HAP-1 (cell line): Measurements from ENCODE around the gene CAP2.

Source experiments
- DNase-seq, 2 experiments: peaks; one replicate each; pipeline ENCODE4 v3.0.0-alpha.2; 2016 to 2020; ENCODE audit warnings: low spot score in 2 of 2
- H3K27me3 ChIP-seq: fragments of 250-450 bp; sonication (Bioruptor Pico); 2 replicates; pipeline ENCODE4 v1.5.1; 2020; ENCODE audit warnings: low read depth, mild to moderate bottlenecking, moderate library complexity
- H3K36me3 ChIP-seq: fragments of 250-450 bp; sonication (Bioruptor Pico); replicated peaks from 2 replicates; pipeline ENCODE4 v1.5.1; 2020; ENCODE audit warnings: mild to moderate bottlenecking
- H3K4me1 ChIP-seq: fragments of 250-450 bp; sonication (Bioruptor Pico); 2 replicates; pipeline ENCODE4 v1.5.1; 2020; ENCODE audit warnings: mild to moderate bottlenecking
- H3K4me3 ChIP-seq: fragments of 250-450 bp; sonication (Bioruptor Pico); 2 replicates; pipeline ENCODE4 v1.5.1; 2020; ENCODE audit warnings: mild to moderate bottlenecking, moderate library complexity
- H3K9me3 ChIP-seq: fragments of 250-450 bp; sonication (Bioruptor Pico); 2 replicates; pipeline ENCODE4 v1.5.1; 2020; ENCODE audit warnings: mild to moderate bottlenecking, moderate library complexity
- in situ Hi-C: fragments of 300-500 bp; cut with MboI; formaldehyde crosslinking; loops from 3 replicates; pipeline ENCODE4 v1.14.3; 2020; ENCODE audit warnings: low sequenced_read_pairs, inconsistent platforms, mixed read lengths

Gene CAP2

GRCh38 chr6:17494177-17494576 lies 100.8 kb downstream of the CAP2 start:
- in situ Hi-C loops: no loop called here
- peaks cover 10% of the 10 kb centered on the region for H3K4me1 ChIP-seq
- H3K4me3 ChIP-seq: no peak overlapping the region
- no peaks in the 10 kb centered on the region for H3K27me3 ChIP-seq
- no peaks in the 10 kb centered on the region for H3K36me3 ChIP-seq
- DNase-seq: no peak
- no peaks in the 10 kb centered on the region; the same call in 1 of the 2 replicates for H3K9me3 ChIP-seq

- no peaks in the 10 kb centered on the region; the same call in 1 of the 2 replicates for H3K9me3 ChIP-seq
- no peaks in the 10 kb centered on the region for H3K27me3 ChIP-seq
- no peaks in the 10 kb centered on the region for H3K36me3 ChIP-seq
- no peak for DNase-seq
- in situ Hi-C loops: no loop called here
- peaks cover 10% of the 10 kb centered on the region for H3K4me1 ChIP-seq
- no peak overlapping the region for H3K4me3 ChIP-seq
Measured at GRCh38 chr6:17494919-17495318, 101.5 kb downstream of the CAP2 start.

- in situ Hi-C loops: no loop called here
- Histone ChIP-seq H3K27me3 (no peaks in the 10 kb centered on the region), H3K4me3 (no peak overlapping the region), H3K36me3 (no peaks in the 10 kb centered on the region), H3K9me3 (no peaks in the 10 kb centered on the region; the same call in 1 of the 2 replicates), H3K4me1 (peaks cover 10% of the 10 kb centered on the region)
- peak in 1 of 2 experiments; percentile 63 for DNase-seq
Measured at GRCh38 chr6:17497535-17498095, 104.2 kb downstream of the CAP2 start.

DNA sequence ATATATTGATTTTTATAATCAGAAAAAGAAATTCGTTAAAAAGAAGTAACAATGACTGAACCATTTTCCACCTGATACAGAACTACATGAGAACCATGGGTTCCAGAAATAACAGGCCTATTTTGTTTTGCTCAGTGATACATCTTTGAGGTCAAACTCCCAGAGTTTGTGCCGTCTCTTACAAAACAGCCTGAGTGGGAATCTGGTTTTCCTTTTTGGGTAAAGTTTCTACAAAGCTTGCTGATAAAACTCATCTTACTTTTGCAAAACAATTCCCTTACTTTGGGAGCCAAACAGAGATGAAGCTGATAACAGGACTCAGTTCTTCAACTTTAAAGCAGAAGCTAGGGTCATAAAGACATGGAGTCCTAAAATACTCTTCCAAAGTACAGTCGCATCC lies 108.0 kb downstream of the CAP2 start:
- Histone ChIP-seq H3K9me3 (no peaks in the 10 kb centered on the region), H3K4me1 (peaks cover 10% of the 10 kb centered on the region), H3K4me3 (no peak overlapping the region), H3K36me3 (no peaks in the 10 kb centered on the region), H3K27me3 (no peaks in the 10 kb centered on the region)
- in situ Hi-C loops: no loop called here
- DNase-seq: no peak

DNA sequence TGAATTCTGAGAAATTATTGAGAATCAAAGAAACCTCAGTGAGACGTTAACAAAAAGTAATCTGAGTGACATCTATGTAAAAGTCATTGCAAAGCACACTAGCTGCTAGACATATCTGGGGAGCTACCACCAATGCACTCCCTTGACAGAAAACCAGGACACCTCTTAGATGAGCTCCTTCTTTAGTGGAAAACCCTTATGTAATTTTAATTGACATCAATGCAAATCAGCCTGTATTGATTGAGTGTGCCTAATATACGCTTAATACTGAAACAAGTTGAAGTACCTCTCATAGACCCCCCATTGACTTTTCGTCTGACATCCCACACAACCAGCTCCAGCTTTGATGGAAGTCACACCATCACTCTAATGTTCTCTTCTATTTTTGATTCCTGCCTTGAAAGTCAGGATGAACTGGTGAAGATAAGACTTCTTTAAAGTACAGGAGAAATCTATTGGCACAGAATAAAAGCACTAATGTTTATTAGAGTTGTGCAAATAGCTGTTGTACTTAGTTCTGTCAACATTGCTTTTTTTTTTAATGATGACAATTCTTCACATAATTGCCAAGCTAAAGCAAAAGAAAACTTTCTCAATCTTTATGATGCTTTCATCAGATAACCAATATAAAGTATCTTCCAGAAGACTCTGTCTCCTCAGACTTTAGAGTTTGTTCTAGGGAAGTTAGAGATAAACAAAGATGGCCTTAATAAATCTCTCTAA lies 108.7 kb downstream of the CAP2 start:
- no peak for DNase-seq
- no peaks in the 10 kb centered on the region for H3K36me3 ChIP-seq
- H3K27me3 ChIP-seq: no peaks in the 10 kb centered on the region
- H3K9me3 ChIP-seq: no peaks in the 10 kb centered on the region
- H3K4me1 ChIP-seq: peaks cover 10% of the 10 kb centered on the region
- H3K4me3 ChIP-seq: no peak overlapping the region
- in situ Hi-C loops: no loop called here

GRCh38 chr6:17503051-17503450 lies 109.7 kb downstream of the CAP2 start:
- peaks cover 2% of the 10 kb centered on the region; the same call in 1 of the 2 replicates for H3K36me3 ChIP-seq
- H3K4me1 ChIP-seq: peaks cover 4% of the 10 kb centered on the region
- no peak for DNase-seq
- in situ Hi-C loops: no loop called here
- H3K4me3 ChIP-seq: no peak overlapping the region
- no peaks in the 10 kb centered on the region for H3K27me3 ChIP-seq
- H3K9me3 ChIP-seq: no peaks in the 10 kb centered on the region

GRCh38 chr6:17504005-17504404 lies 110.6 kb downstream of the CAP2 start:
- peaks cover 2% of the 10 kb centered on the region; the same call in 1 of the 2 replicates for H3K36me3 ChIP-seq

DNA sequence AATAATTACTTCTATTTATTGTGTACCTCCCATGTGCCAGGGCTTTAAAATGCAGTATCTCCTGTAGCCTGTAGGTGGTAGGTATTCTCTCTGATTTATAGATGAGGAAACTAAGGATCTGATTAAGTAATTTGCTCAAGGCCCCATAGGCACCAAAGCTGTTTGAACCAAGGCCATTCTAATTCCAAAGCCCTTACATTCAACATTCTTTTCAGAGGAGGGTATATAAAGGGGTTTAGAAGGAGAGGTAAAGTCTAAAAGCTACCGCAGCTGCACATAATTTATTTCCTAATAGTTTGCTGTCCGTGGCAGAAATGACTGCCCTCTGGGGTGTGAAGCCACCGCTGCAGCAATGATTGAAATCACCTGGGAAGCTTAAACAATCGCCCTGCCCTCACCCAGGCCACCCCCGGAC lies 111.7 kb downstream of the CAP2 start:
- DNase-seq: peak in 1 of 2 experiments; percentile 27
- H3K4me1 ChIP-seq: no peaks in the 10 kb centered on the region; the same call in 1 of the 2 replicates
- H3K36me3 ChIP-seq: peaks cover 2% of the 10 kb centered on the region; the same call in 1 of the 2 replicates
- H3K9me3 ChIP-seq: no peaks in the 10 kb centered on the region
- in situ Hi-C loops: no loop called here
- no peaks in the 10 kb centered on the region for H3K27me3 ChIP-seq
- H3K4me3 ChIP-seq: no peak overlapping the region

More at GRCh38 chr6:17504005-17504404, 110.6 kb downstream of the CAP2 start:
- H3K9me3 ChIP-seq: no peaks in the 10 kb centered on the region
- H3K27me3 ChIP-seq: no peaks in the 10 kb centered on the region
- H3K4me3 ChIP-seq: no peak overlapping the region
- DNase-seq: no peak
- in situ Hi-C loops: no loop called here
- H3K4me1 ChIP-seq: no peaks in the 10 kb centered on the region; the same call in 1 of the 2 replicates

GRCh38 chr6:17505767-17506280 lies 112.4 kb downstream of the CAP2 start:
- Histone ChIP-seq H3K4me3 (no peak overlapping the region), H3K36me3 (peaks cover 2% of the 10 kb centered on the region; the same call in 1 of the 2 replicates), H3K27me3 (no peaks in the 10 kb centered on the region), H3K4me1 (no peaks in the 10 kb centered on the region; the same call in 1 of the 2 replicates), H3K9me3 (no peaks in the 10 kb centered on the region)
- no peak for DNase-seq
- in situ Hi-C loops: no loop called here

- Histone ChIP-seq H3K36me3 (peaks cover 2% of the 10 kb centered on the region; the same call in 1 of the 2 replicates), H3K27me3 (no peaks in the 10 kb centered on the region), H3K4me3 (no peak overlapping the region), H3K9me3 (no peaks in the 10 kb centered on the region), H3K4me1 (no peaks in the 10 kb centered on the region; the same call in 1 of the 2 replicates)
- in situ Hi-C loops: no loop called here
- DNase-seq: no peak
Measured at GRCh38 chr6:17506531-17506930, 113.1 kb downstream of the CAP2 start.

- Histone ChIP-seq H3K27me3 (no peaks in the 10 kb centered on the region), H3K4me1 (no peaks in the 10 kb centered on the region; the same call in 1 of the 2 replicates), H3K9me3 (no peaks in the 10 kb centered on the region), H3K36me3 (peaks cover 2% of the 10 kb centered on the region; the same call in 1 of the 2 replicates), H3K4me3 (no peak overlapping the region)
- in situ Hi-C loops: no loop called here
- no peak for DNase-seq
Measured at GRCh38 chr6:17506962-17507361, 113.6 kb downstream of the CAP2 start.

GRCh38 chr6:17511084-17511483 lies 117.7 kb downstream of the CAP2 start:
- in situ Hi-C loops: no loop called here
- H3K4me3 ChIP-seq: no peak overlapping the region
- H3K36me3 ChIP-seq: peaks cover 2% of the 10 kb centered on the region; the same call in 1 of the 2 replicates
- no peak for DNase-seq
- H3K27me3 ChIP-seq: no peaks in the 10 kb centered on the region
- H3K9me3 ChIP-seq: no peaks in the 10 kb centered on the region
- no peaks in the 10 kb centered on the region for H3K4me1 ChIP-seq

DNA sequence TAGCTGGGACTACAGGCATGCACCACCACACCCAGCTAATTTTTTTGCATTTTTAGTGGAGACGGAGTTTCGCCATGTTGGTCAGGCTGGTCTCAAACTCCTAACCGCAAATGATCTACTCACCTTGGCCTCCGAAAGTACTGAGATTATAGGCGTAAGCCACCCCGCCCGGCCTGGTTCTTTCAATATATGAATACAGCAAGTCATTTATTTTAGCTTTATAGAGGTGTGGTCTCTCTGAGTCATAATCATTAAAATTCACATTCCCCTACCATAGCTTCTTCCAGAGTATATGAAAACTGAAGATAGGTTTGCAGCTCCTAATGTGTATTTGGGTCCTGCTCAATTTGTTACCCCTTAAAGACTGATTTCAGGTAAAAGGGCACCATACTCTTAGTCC lies 118.2 kb downstream of the CAP2 start:
- no peaks in the 10 kb centered on the region for H3K27me3 ChIP-seq
- no peaks in the 10 kb centered on the region for H3K9me3 ChIP-seq
- DNase-seq: no peak
- H3K4me3 ChIP-seq: no peak overlapping the region
- in situ Hi-C loops: no loop called here
- H3K4me1 ChIP-seq: no peaks in the 10 kb centered on the region
- peaks cover 2% of the 10 kb centered on the region; the same call in 1 of the 2 replicates for H3K36me3 ChIP-seq

- Histone ChIP-seq H3K4me3 (no peak overlapping the region), H3K36me3 (no peaks in the 10 kb centered on the region), H3K9me3 (no peaks in the 10 kb centered on the region), H3K4me1 (no peaks in the 10 kb centered on the region), H3K27me3 (no peaks in the 10 kb centered on the region)
- DNase-seq: no peak
- in situ Hi-C loops: no loop called here
Measured at GRCh38 chr6:17519120-17519519, 125.7 kb downstream of the CAP2 start.
